NT2/D1 (cell line): Measurements from ENCODE around the gene CPLANE1.

Experiments used
- SUZ12 ChIP-seq: IDR thresholded peaks from 2 replicates; pipeline ENCODE4 v1.6.1; 2011; ENCODE audit not compliant: insufficient read length, insufficient read depth; ENCODE audit errors: extremely low read depth
- YY1 ChIP-seq: IDR thresholded peaks from 2 replicates; pipeline ENCODE4 v1.6.1; 2011; ENCODE audit not compliant: insufficient read length, insufficient read depth

- TF ChIP-seq YY1 (no peak), SUZ12 (no peak)
These were observed 34.1 kb upstream of the CPLANE1 start for GRCh38 chr5:37283214-37283820.
